ENCODE measurements around the gene EVC.

DNA sequence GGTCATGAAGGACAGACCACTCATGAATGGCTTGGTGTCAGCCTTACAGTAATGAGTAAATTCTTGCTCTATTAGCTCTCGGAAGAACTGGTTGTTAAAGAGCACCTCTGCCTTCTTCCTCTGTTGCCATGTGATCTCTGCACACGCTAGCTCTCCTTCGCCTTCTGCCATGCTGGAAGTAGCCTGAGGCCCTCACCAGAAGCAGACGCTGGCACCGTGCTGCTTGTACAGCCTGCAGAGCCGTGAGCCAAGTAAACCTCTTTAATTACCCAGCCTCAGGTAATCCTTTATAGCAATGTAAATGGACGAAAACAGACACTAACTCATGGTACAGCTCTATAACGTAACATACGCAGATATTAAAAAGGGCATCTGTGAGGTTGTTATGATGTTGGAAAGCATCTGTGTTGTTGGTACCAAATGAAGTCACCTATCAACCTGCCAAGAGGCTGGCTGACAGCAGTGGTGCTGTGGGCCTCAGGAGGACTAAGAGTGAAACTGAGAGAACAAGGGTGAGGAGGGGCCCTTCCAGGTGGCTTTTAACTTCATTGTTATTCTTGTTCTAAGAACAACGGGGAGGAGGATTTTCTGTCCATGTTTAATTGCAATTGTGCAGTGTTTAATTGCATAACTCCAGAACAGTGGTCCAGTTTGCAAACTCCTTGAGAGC, 112.7 kb downstream of the EVC start:
- TF ChIP-seq EZH2 (IDR thresholded peaks at IDR 0.05; ENCODE audit: borderline replicate concordance, low read depth, low read length, poor library complexity, severe bottlenecking) = no peak
- no peak for TF ChIP-seq CTCF (conservative IDR thresholded peaks at IDR 0.05; ENCODE audit: low read depth, low read length)
